GM12878 (cell line): ENCODE results near the gene SPANXN4. TPM values are rescaled to one million over a fixed set of nuclear protein-coding genes. Genes with fewer than 3 reads are reported as not detected.
A peak's percentile ranks its signal among the peaks of the same experiment; 100 is the strongest.

Experiments
- ATAC-seq: fragments of 200-7000 bp; cut with Tn5 transposase; 3 replicates; pipeline ENCODE4 v1.9.1; 2020; ENCODE audit warnings: mild to moderate bottlenecking, moderate library complexity
- BruUV-seq: library from RNA; stranded (reverse); fragments of 400-500 nt; replicated peaks from 2 replicates; lab custom pipeline; 2021; lab: Mats Ljungman, UMichigan
- CTCF ChIA-PET: fragments of 300-600 bp; sonication (Branson Sonifier 250); formaldehyde crosslinking; extraction: SDS; loops from one replicate; lab custom pipeline; 2021; ENCODE audit warnings: inconsistent platforms; lab: Yijun Ruan, JAX
- POLR2A ChIA-PET: fragments of 350-600 bp; formaldehyde crosslinking; extraction: SDS; loops from one replicate; lab custom pipeline; 2021; ENCODE audit warnings: inconsistent platforms; lab: Charles Lee
- RAD21 ChIA-PET: fragments of 300-600 bp; sonication (Branson Sonifier 250); formaldehyde crosslinking; loops from one replicate; lab custom pipeline; 2023; ENCODE audit warnings: antibody characterized with exemption; ENCODE audit not compliant: unreplicated experiment; lab: Charles Lee
- SMC1A ChIA-PET: fragments of 300-600 bp; sonication (Branson Sonifier 250); formaldehyde crosslinking; loops from one replicate; lab custom pipeline; 2023; ENCODE audit not compliant: unreplicated experiment, uncharacterized antibody; lab: Charles Lee
- DNase-seq: peaks from one replicate; pipeline ENCODE4 v3.0.0-alpha.2; 2011; ENCODE audit warnings: low read depth, low spot score
- FAIRE-seq: peaks from 3 replicates; lab custom pipeline; 2011; peaks lifted over from hg19 to GRCh38; lab: Jason Lieb, UNC
- H2AFZ ChIP-seq: 2 replicates; pipeline ENCODE4 v1.6.0; 2011; ENCODE audit warnings: low read depth, low read length, control low read depth; ENCODE audit not compliant: control insufficient read depth
- H3K27ac ChIP-seq: 2 replicates; pipeline ENCODE4 v1.5.1; 2011; ENCODE audit warnings: control low read depth; ENCODE audit not compliant: control insufficient read depth, insufficient read depth
- H3K27me3 ChIP-seq, 2 experiments: replicated peaks in 1 of 2; 2 replicates each; pipeline versions ENCODE4 v1.6.0 to v1.6.1; 2011; ENCODE audit warnings: low read length in 1 of 2; ENCODE audit not compliant: control insufficient read depth in 2 of 2, insufficient read depth in 2 of 2
- H3K36me3 ChIP-seq, 2 experiments: 2 replicates each; pipeline ENCODE4 v1.5.1; 2011; ENCODE audit warnings: low read length in 1 of 2; ENCODE audit not compliant: control insufficient read depth in 2 of 2, insufficient read depth in 2 of 2
- H3K4me1 ChIP-seq: 2 replicates; pipeline ENCODE4 v1.6.1; 2011; ENCODE audit warnings: mild to moderate bottlenecking, low read length, moderate library complexity, mixed read lengths; ENCODE audit not compliant: control insufficient read depth, insufficient read depth
- H3K4me2 ChIP-seq: 2 replicates; pipeline ENCODE4 v1.6.0; 2011; ENCODE audit warnings: control low read depth; ENCODE audit not compliant: control insufficient read depth, insufficient read depth
- H3K4me3 ChIP-seq: fragments of 200-600 bp; sonication (generic); 2 replicates; pipeline ENCODE4 v1.5.1; 2016
- H3K79me2 ChIP-seq: 2 replicates; pipeline ENCODE4 v1.6.0; 2011; ENCODE audit warnings: low read length; ENCODE audit not compliant: control insufficient read depth, insufficient read depth
- H3K9ac ChIP-seq: 2 replicates; pipeline ENCODE4 v1.8.0; 2011; ENCODE audit warnings: low read length, control low read depth, mixed read lengths; ENCODE audit not compliant: control insufficient read depth, insufficient read depth
- H3K9me3 ChIP-seq: replicated peaks from 3 replicates; pipeline ENCODE4 v1.5.1; 2011; ENCODE audit warnings: mild to moderate bottlenecking, low read length; ENCODE audit not compliant: control insufficient read depth, insufficient read depth
- H4K20me1 ChIP-seq: 2 replicates; pipeline ENCODE4 v1.6.0; 2011; ENCODE audit not compliant: control insufficient read depth, insufficient read depth
- ASH2L ChIP-seq: fragments of 300-600, 200-600 bp; sonication (generic); IDR thresholded peaks from 2 replicates; pipeline ENCODE4 v1.6.1; 2017; ENCODE audit warnings: low read depth, mild to moderate bottlenecking, borderline replicate concordance
- BACH1 ChIP-seq: fragments of 450-650 bp; IDR thresholded peaks from 2 replicates; pipeline ENCODE4 v1.6.1; 2017; ENCODE audit warnings: mild to moderate bottlenecking, borderline replicate concordance
- EZH2 ChIP-seq: IDR thresholded peaks from 2 replicates; pipeline ENCODE4 v1.6.1; 2012; ENCODE audit warnings: low read depth, mild to moderate bottlenecking, control low read depth, inconsistent platforms, low read length, borderline replicate concordance; ENCODE audit not compliant: control insufficient read depth
- IRF4 ChIP-seq: IDR thresholded peaks from 2 replicates; pipeline ENCODE4 v1.6.1; 2011; ENCODE audit warnings: low read depth, low read length
- JUND ChIP-seq: IDR thresholded peaks from 2 replicates; pipeline ENCODE4 v1.6.1; 2012; ENCODE audit warnings: low read depth, mild to moderate bottlenecking, low read length, improper control_type of control experiment, moderate library complexity
- MYB ChIP-seq: fragments of 150-350 bp; IDR thresholded peaks from 2 replicates; pipeline ENCODE4 v1.6.1; 2014; ENCODE audit warnings: mild to moderate bottlenecking, low read depth, low read length, borderline replicate concordance
- RELA ChIP-seq: fragments of 450-650 bp; IDR thresholded peaks from 2 replicates; pipeline ENCODE4 v1.8.0; 2014; ENCODE audit warnings: borderline replicate concordance; ENCODE audit not compliant: partially characterized antibody
- SMARCA5 ChIP-seq: fragments of 450-650 bp; IDR thresholded peaks from 2 replicates; pipeline ENCODE4 v1.6.1; 2017; ENCODE audit warnings: mild to moderate bottlenecking
- STAT3 ChIP-seq: IDR thresholded peaks from 2 replicates; pipeline ENCODE4 v1.6.1; 2011; ENCODE audit warnings: low read depth, low read length, improper control_type of control experiment
- TAF1 ChIP-seq: IDR thresholded peaks from 2 replicates; pipeline ENCODE4 v1.6.1; 2011; ENCODE audit warnings: mild to moderate bottlenecking, low read depth, low read length, borderline replicate concordance
- TCF7 ChIP-seq: IDR thresholded peaks from 2 replicates; pipeline ENCODE4 v1.6.1; 2014; ENCODE audit warnings: antibody characterized with exemption, borderline replicate concordance
- WRNIP1 ChIP-seq: IDR thresholded peaks from 2 replicates; pipeline ENCODE4 v1.6.1; 2011; ENCODE audit warnings: low read depth, low read length, improper control_type of control experiment, borderline replicate concordance
- ZNF384 ChIP-seq: IDR thresholded peaks from 2 replicates; pipeline ENCODE4 v1.6.1; 2012; ENCODE audit warnings: low read depth, mild to moderate bottlenecking, low read length, improper control_type of control experiment, borderline replicate concordance
- ZNF622 ChIP-seq: fragments of 450-650 bp; IDR thresholded peaks from 2 replicates; pipeline ENCODE4 v1.6.1; 2017; ENCODE audit warnings: mild to moderate bottlenecking, inconsistent platforms
- WGBS: methylation state at CpG from one replicate; pipeline ENCODE4 v1.1.6; 2016; ENCODE audit warnings: low lambda C conversion rate; ENCODE audit not compliant: insufficient replicate concordance, insufficient coverage; ENCODE audit errors: missing lambda C conversion rate; 5-methylcytosine and 5-hydroxymethylcytosine counted together
- in situ Hi-C: fragments of 300-500 bp; cut with MboI; formaldehyde crosslinking; loops from 9 replicates; pipeline ENCODE4 v1.14.3; 2018; ENCODE audit warnings: mixed read lengths
- intact Hi-C: fragments of 100-400 bp; cut with micrococcal nuclease; formaldehyde crosslinking; loops from one replicate; pipeline ENCODE4 v1.14.2; 2022; ENCODE audit not compliant: unreplicated experiment
- polyA plus RNA-seq, 11 experiments: library from polyadenylated mRNA; depleted of rRNA in 4 of 11; unstranded in 6 of 11; stranded (reverse) in 5 of 11; fragments of >200 nt; fragmentation: Nextera tagmentation in 4 of 11; fragmentation: Illumina TruSeq in 1 of 11; extraction: Ambion mirVana in 4 of 11; extraction: Trizol in 1 of 11; gene quantifications; 1 replicate in 1 of 11; 2 replicates in 10 of 11; pipeline versions ENCODE4 v1.2.1 to v1.2.3, GENCODE V29; 2011 to 2016; ENCODE audit warnings: inconsistent platforms in 2 of 11, missing spikeins in 2 of 11, low read depth in 1 of 11
- total RNA-seq, 4 experiments: library from RNA; depleted of rRNA in 3 of 4; stranded (reverse); fragments of >200 nt in 3 of 4; fragmentation: Illumina TruSeq in 1 of 4; extraction: Trizol in 1 of 4; gene quantifications; 2 replicates each; pipeline versions ENCODE4 v1.2.1 to v1.2.3, GENCODE V29; 2013 to 2021
- TF ChIP-seq, protein P1 (sequence below): fragments of 450-650 bp; IDR thresholded peaks from 2 replicates; pipeline ENCODE4 v1.6.1; 2017; ENCODE audit warnings: mild to moderate bottlenecking
- TF ChIP-seq, protein P2 (sequence below): fragments of 450-650 bp; conservative IDR thresholded peaks from 2 replicates; pipeline ENCODE4 v1.6.1; 2017; ENCODE audit warnings: mild to moderate bottlenecking, moderate library complexity

The SPANXN4 gene
- total and polyA plus RNA-seq, 10 of the 15 experiments (the other 5 are each of a cell fraction or from before 2014, with no cell fraction given): not detected

DNA sequence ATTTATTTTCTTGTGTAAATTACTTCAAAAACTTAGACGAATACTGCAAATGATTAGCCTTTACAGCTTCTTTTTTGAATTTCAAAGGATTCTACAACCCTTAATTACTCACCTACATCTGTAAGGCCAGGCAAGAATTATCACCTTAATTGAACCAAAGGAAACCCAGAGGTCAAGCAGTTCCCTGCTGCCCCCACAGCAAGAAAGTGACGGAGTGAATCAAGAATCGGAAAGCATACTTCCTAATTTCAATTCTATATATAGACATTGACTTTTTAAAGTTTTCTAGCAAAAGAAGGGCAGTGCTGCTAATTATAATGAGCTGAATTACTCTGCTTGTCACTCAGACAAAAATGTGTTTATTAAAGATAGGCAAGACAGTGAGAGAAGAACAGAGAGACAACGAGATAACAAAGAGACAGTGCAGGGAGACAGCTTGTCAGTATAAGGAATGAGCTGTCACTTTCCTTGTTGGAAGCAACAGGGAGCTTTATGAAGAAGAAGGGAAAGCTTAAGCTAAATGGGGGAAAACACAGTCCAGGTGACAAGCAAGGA is 47.5 kb upstream of the SPANXN4 start:
- ATAC-seq (peak; percentile 67), FAIRE-seq (peak; percentile 62), DNase-seq (peak; percentile 28)
- Histone ChIP-seq H3K9ac (peak overlapping the region; percentile 51; the same call in 1 of the 2 replicates), H3K9me3 (no peaks in the 10 kb centered on the region; the same call in 2 of the 3 replicates), H3K4me3 (peak overlapping the region; percentile 52; the same call in 1 of the 2 replicates), H3K4me2 (peak overlapping the region; percentile 86), H2AFZ (peak overlapping the region; percentile 52), H3K27ac (peak overlapping the region; percentile 91), H3K4me1 (peaks cover 20% of the 10 kb centered on the region), H3K27me3 (no peaks in the 10 kb centered on the region), H3K36me3 (no peaks in the 10 kb centered on the region), H3K79me2 (no peaks in the 10 kb centered on the region), H4K20me1 (no peaks in the 10 kb centered on the region)
- CTCF ChIA-PET: no interaction called here
- POLR2A ChIA-PET: interaction anchor here (1.0 to 1.3 kb wide), 2 partner anchors 12 to 21 kb away, joined by 3 to 5 read pairs; no protein-coding TSS in a partner anchor
- in situ Hi-C loops (no loop called here), intact Hi-C loops (loop anchor here (5.0 kb wide), 2 partner anchors 71 to 91 kb away; no protein-coding TSS in a partner anchor)
- BruUV-seq: TSS peak; percentile 72
- WGBS: 2% methylated on average over 4 of the region's 4 CpGs
- SMC1A ChIA-PET: interaction anchor here (0.6 to 2.3 kb wide), 9 partner anchors 10 to 278 kb away, joined by 3 to 14 read pairs (median 4); no protein-coding TSS in a partner anchor
- RAD21 ChIA-PET: interaction anchor here (0.8 to 1.9 kb wide), 4 partner anchors 10 to 144 kb away, joined by 3 to 10 read pairs (median 4); no protein-coding TSS in a partner anchor
- TF ChIP-seq, protein P1, sequence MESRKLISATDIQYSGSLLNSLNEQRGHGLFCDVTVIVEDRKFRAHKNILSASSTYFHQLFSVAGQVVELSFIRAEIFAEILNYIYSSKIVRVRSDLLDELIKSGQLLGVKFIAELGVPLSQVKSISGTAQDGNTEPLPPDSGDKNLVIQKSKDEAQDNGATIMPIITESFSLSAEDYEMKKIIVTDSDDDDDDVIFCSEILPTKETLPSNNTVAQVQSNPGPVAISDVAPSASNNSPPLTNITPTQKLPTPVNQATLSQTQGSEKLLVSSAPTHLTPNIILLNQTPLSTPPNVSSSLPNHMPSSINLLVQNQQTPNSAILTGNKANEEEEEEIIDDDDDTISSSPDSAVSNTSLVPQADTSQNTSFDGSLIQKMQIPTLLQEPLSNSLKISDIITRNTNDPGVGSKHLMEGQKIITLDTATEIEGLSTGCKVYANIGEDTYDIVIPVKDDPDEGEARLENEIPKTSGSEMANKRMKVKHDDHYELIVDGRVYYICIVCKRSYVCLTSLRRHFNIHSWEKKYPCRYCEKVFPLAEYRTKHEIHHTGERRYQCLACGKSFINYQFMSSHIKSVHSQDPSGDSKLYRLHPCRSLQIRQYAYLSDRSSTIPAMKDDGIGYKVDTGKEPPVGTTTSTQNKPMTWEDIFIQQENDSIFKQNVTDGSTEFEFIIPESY: no peak
- TF ChIP-seq RELA (no peak), ASH2L (no peak), WRNIP1 (no peak), ZNF384 (no peak), SMARCA5 (no peak), TAF1 (no peak), BACH1 (no peak), STAT3 (no peak), EZH2 (no peak), IRF4 (no peak), TCF7 (no peak), ZNF622 (no peak), JUND (no peak), MYB (no peak)
- TF ChIP-seq, protein P2, sequence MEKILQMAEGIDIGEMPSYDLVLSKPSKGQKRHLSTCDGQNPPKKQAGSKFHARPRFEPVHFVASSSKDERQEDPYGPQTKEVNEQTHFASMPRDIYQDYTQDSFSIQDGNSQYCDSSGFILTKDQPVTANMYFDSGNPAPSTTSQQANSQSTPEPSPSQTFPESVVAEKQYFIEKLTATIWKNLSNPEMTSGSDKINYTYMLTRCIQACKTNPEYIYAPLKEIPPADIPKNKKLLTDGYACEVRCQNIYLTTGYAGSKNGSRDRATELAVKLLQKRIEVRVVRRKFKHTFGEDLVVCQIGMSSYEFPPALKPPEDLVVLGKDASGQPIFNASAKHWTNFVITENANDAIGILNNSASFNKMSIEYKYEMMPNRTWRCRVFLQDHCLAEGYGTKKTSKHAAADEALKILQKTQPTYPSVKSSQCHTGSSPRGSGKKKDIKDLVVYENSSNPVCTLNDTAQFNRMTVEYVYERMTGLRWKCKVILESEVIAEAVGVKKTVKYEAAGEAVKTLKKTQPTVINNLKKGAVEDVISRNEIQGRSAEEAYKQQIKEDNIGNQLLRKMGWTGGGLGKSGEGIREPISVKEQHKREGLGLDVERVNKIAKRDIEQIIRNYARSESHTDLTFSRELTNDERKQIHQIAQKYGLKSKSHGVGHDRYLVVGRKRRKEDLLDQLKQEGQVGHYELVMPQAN: no peak
